Natural killer cell treated with Interleukin-12 subunit alpha and Interleukin-12 subunit beta and Interleukin-15 and Interleukin-18, amount 100 ng/mL, for 72 hours (primary cell): Measurements from ENCODE around the gene LMCD1. TPM values are rescaled to one million over a fixed set of nuclear protein-coding genes. Genes with fewer than 3 reads are reported as not detected.

Experiments
- ATAC-seq, 2 donors: fragments of 150-1000 bp; cut with Tn5 transposase in 1 of 2; sonication (Bioruptor Pico), chemical (Tn5 transposase) in 1 of 2; 2 replicates each; pipeline ENCODE4 v1.10.0; 2021
- DNase-seq: peaks from one replicate; pipeline ENCODE4 v3.0.0; 2022; ENCODE audit warnings: low spot score
- H3K27ac Mint-ChIP-seq, 2 donors: 1 replicate in 1 of 2; 2 replicates in 1 of 2; pipeline ENCODE4 v1.8.0; 2022; ENCODE audit warnings: mixed read lengths in 2 of 2, mild to moderate bottlenecking in 1 of 2, moderate library complexity in 1 of 2
- H3K27me3 Mint-ChIP-seq, 2 donors: 1 replicate in 1 of 2; 2 replicates in 1 of 2; pipeline ENCODE4 v1.8.0; 2022; ENCODE audit warnings: mixed read lengths in 2 of 2
- H3K36me3 Mint-ChIP-seq: one replicate; pipeline ENCODE4 v1.8.0; 2022; ENCODE audit warnings: mixed read lengths
- H3K4me1 Mint-ChIP-seq, 2 donors: 1 replicate in 1 of 2; 2 replicates in 1 of 2; pipeline ENCODE4 v1.8.0; 2022; ENCODE audit warnings: low read depth in 2 of 2, mixed read lengths in 2 of 2, mild to moderate bottlenecking in 1 of 2
- H3K4me3 Mint-ChIP-seq: one replicate; pipeline ENCODE4 v1.8.0; 2022; ENCODE audit warnings: mixed read lengths
- H3K9me3 Mint-ChIP-seq: 2 replicates; pipeline ENCODE4 v1.8.0; 2022; ENCODE audit warnings: mixed read lengths
- total RNA-seq, 2 donors: library from RNA; stranded (reverse); gene quantifications; one replicate each; pipeline ENCODE4 v1.2.3, GENCODE V29; 2022

Gene LMCD1
- total RNA-seq, 2 donors from 2014 or later, result 1.0 TPM; not detected in 1

DNA sequence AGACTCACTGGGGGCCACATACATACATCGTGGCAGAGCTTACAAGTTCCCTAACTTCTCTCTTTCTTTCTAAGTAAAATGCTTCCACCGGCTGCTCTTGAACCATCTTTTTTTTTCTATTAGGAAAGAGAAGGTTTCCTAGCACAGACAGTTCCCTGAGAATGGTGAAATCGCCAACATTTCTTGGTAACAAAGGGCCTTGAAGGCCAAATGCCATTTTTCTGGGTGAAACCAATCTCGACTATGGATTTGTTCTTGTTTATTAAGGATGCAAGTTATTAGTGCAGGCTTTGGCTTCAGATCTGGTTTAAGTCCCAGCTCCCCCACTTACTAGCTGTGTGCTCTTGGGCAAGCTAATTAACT is 3.0 kb downstream of the LMCD1 start:
- ATAC-seq, result no peak
- no peaks in the 10 kb centered on the region for H3K9me3 Mint-ChIP-seq
- peaks cover 0 to 8% of the 10 kb centered on the region in 2 donors for H3K4me1 Mint-ChIP-seq
- no peak overlapping the region for H3K4me3 Mint-ChIP-seq
- peaks cover 0 to 6% of the 10 kb centered on the region in 2 donors for H3K27me3 Mint-ChIP-seq
- DNase-seq, result no peak
- no peaks in the 10 kb centered on the region for H3K36me3 Mint-ChIP-seq
- H3K27ac Mint-ChIP-seq, result no peak overlapping the region

DNA sequence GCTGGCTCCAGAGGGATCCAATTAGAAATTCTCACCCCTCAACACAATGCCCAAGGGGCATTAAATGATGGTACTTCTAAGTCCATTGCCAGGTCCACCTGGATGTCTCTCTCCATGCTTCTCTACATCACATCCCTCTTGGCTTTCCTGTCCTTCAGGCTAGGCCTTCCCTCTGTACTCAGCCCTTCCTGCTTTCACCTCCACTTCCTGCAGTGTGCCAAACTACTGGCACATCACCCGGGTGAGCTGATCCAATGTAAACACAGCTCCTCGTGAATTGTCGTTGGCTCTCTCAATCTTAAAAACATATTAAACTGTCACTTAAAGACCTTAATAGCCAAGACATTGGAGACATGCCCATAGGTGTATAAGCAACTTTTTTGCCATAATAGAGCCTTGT is 4.0 kb downstream of the LMCD1 start:
- peaks cover 0 to 8% of the 10 kb centered on the region in 2 donors for H3K4me1 Mint-ChIP-seq
- no peak overlapping the region for H3K27ac Mint-ChIP-seq
- DNase-seq (no peak), ATAC-seq (no peak)
- no peak overlapping the region for H3K4me3 Mint-ChIP-seq
- no peaks in the 10 kb centered on the region for H3K36me3 Mint-ChIP-seq
- H3K27me3 Mint-ChIP-seq, result peaks cover 0 to 6% of the 10 kb centered on the region in 2 donors
- H3K9me3 Mint-ChIP-seq, result no peaks in the 10 kb centered on the region

DNA sequence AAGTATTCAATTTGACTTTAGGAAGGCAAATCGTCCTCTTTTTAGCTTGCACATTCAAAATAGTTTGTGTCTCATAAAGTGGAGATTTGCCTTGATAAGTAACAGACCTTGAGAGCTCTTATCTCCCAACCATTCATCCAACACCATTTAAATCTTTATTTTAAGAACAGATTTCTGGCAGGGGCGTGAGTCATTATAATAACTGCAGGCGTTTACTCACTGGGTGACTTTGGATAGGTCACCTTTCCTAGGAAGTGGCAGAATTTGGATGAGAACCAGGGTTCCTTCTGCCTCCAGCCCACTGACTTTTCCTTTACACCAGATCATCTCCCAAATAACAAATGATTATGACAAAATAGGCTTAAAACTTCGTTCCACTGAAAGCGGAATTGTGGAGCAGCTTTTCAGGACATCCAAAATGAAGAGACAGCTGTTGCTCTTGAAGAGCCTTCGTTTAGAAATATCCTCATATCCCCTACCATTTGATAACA is 5.0 kb downstream of the LMCD1 start:
- no peaks in the 10 kb centered on the region for H3K36me3 Mint-ChIP-seq
- no peaks in the 10 kb centered on the region for H3K9me3 Mint-ChIP-seq
- no peak for DNase-seq

DNA sequence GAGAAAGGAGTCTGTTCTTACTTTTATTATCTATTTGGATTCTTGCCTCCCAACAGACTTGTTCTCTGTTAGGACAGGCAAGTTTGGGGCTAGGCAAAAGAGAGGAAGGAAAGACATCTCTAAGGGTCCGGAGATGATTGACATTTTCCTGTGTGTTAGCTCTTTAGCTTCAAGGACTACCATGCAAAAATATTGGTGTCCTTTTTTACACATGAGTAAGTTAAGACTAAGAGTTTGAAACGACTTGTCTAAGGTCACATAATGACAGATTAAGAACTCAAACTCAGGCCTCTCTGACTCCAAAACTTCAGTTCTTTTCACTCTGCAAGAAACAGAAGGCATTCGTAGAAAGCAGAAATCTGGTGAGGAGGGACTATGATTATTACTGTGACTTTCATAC is 5.9 kb downstream of the LMCD1 start:
- ATAC-seq, result no peak
- Mint-ChIP-seq H3K9me3 (no peaks in the 10 kb centered on the region), H3K27ac (no peak overlapping the region), H3K36me3 (no peaks in the 10 kb centered on the region), H3K27me3 (peaks cover 0 to 6% of the 10 kb centered on the region in 2 donors), H3K4me3 (no peak overlapping the region), H3K4me1 (no peaks in the 10 kb centered on the region)
- DNase-seq, result no peak

More for the DNA sequence above, 5.0 kb downstream of the LMCD1 start:
- Mint-ChIP-seq H3K4me1 (peaks cover 0 to 3% of the 10 kb centered on the region in 2 donors), H3K4me3 (no peak overlapping the region), H3K27me3 (peaks cover 0 to 6% of the 10 kb centered on the region in 2 donors), H3K27ac (no peak overlapping the region)
- ATAC-seq, result no peak

DNA sequence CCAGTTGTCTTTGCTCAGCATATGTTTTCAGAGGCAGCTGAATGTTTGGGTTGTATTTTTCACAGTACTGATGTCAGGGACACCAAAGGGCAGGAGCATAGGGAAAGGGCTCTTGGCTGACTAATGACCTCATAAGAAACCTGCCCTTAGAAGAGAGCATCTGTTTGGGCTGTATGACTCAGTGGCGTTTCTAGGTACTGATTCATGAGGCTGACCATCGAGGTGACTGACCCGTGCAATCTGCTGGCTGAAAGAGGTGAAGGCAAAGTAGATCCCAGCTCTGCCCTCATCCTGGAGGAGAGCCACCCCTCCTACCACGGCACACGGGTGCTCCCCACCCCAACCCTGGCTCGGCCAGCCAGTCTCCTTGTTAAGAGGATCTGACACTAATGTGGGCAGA is 8.3 kb downstream of the LMCD1 start:
- no peaks in the 10 kb centered on the region for H3K4me1 Mint-ChIP-seq
- H3K27ac Mint-ChIP-seq, result no peak overlapping the region
- ATAC-seq (peak in 1 of 2 donors; percentile 11), DNase-seq (no peak)
- H3K27me3 Mint-ChIP-seq, result peaks cover 0 to 8% of the 10 kb centered on the region in 2 donors
- H3K4me3 Mint-ChIP-seq, result no peak overlapping the region
- no peaks in the 10 kb centered on the region for H3K9me3 Mint-ChIP-seq
- H3K36me3 Mint-ChIP-seq, result no peaks in the 10 kb centered on the region

DNA sequence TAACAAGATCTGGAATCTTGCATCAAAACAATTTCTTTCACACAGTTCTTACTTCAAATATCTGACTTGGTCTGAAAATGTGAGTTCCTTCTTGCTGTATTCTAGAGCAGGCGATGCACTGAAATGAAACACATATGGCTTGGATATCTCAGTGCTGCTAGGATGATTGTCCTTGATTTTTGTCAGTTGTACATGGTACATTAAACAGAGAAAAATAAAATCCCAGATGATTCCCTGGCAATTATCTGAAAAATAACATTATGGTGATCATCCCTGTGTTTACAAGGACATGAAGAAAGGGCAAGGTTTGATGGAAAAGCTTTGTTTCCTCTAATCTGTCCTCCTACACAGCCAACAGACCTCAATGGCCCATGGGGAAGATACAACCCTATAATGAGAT is 10.6 kb downstream of the LMCD1 start:
- Mint-ChIP-seq H3K4me1 (no peaks in the 10 kb centered on the region), H3K36me3 (no peaks in the 10 kb centered on the region), H3K27me3 (peaks cover 6 to 15% of the 10 kb centered on the region in 2 donors), H3K4me3 (no peak overlapping the region), H3K27ac (no peak overlapping the region), H3K9me3 (no peaks in the 10 kb centered on the region)
- ATAC-seq, result no peak
- no peak for DNase-seq

DNA sequence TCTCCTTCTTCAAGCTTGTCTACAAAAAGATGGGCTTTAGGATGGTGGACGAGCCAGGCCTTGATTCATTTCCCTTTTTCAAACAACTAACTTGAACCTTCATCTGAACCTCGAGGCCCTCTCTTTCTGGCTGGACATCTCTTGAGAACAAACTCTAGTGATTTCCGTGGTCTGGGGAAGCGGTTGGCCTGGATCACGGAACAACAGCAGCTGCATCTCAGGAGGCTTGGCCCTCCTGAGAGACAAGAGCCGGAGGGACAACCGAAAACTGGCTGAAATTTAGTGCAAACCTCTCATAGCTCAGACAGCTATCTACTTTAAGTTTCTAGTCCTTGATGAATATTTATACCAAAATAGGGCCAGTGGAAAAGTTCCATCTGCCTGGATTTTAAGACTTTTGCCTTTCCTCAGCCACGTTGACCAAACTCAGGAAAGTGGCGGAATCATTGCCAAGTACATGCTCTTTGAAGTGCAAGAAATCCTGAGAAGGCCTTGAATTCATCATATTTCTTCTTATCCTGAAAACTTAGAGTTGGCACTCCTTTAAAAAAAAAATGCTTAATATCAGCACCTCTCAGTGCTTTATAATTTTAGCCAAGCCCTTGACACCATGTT is 14.5 kb downstream of the LMCD1 start:
- H3K27me3 Mint-ChIP-seq, result peaks cover 14 to 17% of the 10 kb centered on the region in 2 donors

DNA sequence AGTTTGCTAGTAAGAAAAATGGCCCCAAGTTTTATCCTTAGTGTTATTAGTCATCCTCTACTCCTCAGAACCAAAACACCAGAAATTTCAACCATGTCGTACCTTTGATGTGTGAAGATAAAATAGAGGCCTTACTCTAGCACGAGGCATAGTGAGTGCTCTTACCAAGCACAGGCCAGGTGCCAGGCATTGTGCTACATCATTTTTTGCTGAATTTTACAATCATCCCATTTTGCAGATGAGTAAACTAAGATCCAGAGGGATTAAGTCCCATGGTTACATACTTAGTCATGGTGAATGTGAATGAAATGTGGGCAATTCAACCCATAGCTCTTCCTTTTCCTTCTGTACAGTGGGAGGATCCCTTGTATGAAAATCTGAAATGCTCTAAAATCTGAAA is 15.2 kb downstream of the LMCD1 start:
- H3K4me1 Mint-ChIP-seq, result no peaks in the 10 kb centered on the region
- no peaks in the 10 kb centered on the region for H3K9me3 Mint-ChIP-seq
- H3K4me3 Mint-ChIP-seq, result no peak overlapping the region
- ATAC-seq (no peak), DNase-seq (no peak)
- H3K27me3 Mint-ChIP-seq, result peaks cover 14 to 15% of the 10 kb centered on the region in 2 donors
- no peak overlapping the region for H3K27ac Mint-ChIP-seq
- no peaks in the 10 kb centered on the region for H3K36me3 Mint-ChIP-seq

More for the DNA sequence above, 14.5 kb downstream of the LMCD1 start:
- Mint-ChIP-seq H3K4me3 (no peak overlapping the region), H3K36me3 (no peaks in the 10 kb centered on the region), H3K9me3 (no peaks in the 10 kb centered on the region), H3K27ac (no peak overlapping the region), H3K4me1 (no peaks in the 10 kb centered on the region)
- ATAC-seq, result no peak
- DNase-seq, result no peak

DNA sequence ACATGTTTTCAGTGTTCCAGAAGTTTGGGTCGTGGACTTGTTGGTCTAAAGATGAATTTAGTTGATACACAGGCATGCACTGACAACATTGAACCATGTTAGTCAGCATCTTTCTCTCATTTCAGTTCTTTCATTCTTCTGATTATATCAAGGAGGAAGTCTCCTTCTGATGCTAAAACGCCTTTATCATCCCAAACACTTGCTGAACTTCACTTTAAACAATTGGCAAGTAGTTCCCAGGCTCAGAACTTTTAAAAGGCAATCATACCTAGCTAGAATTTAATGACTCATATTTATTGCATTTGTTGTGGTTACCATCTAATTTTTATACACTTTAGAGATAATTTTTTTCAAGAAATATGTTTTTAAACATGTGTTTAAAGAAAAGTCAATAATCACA is 15.9 kb downstream of the LMCD1 start:
- Mint-ChIP-seq H3K27ac (no peak overlapping the region), H3K9me3 (no peaks in the 10 kb centered on the region), H3K4me1 (no peaks in the 10 kb centered on the region), H3K36me3 (no peaks in the 10 kb centered on the region), H3K4me3 (no peak overlapping the region), H3K27me3 (peaks cover 14 to 15% of the 10 kb centered on the region in 2 donors)
- ATAC-seq (no peak), DNase-seq (no peak)

DNA sequence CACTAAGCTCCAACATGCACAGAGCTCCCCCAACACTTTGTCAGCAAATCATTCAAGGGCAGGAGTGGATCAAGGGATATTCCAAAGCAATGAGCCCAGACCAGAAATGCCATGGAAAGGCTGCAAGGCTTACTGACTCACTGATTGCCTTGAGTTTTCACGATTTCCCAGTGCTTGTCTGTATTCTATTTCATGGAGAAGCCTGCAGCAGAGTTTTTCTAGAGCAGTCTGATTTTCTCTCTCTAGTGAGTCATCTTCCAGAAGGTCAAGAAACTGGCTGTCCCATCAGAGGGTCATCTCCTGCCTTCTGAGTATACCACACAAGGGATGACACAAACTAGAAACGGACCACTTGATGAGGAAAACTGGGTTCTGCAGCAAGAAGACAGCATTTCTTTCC is 16.5 kb downstream of the LMCD1 start:
- Mint-ChIP-seq H3K4me3 (no peak overlapping the region), H3K36me3 (no peaks in the 10 kb centered on the region), H3K4me1 (no peaks in the 10 kb centered on the region), H3K9me3 (no peaks in the 10 kb centered on the region), H3K27ac (no peak overlapping the region), H3K27me3 (peaks cover 14 to 15% of the 10 kb centered on the region in 2 donors)
- ATAC-seq (no peak), DNase-seq (no peak)

DNA sequence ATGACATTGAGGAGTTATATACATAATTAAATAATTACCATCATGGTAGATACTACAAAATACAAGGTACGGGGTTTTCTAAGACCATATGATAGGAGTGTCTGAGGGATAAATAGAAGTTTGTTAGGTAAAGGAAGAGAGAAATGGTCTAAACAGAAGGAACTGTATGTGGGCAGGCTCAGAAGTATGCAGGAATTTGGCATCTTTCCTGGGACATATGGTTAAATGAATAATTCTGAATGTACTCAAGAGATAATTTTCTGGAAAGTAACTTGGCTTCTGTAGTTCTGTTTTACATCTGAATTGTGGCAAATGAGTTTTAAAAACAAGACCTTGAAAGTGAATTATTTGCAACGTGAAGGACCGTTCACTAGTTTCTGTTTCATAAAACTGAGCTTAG is 17.5 kb downstream of the LMCD1 start:
- H3K9me3 Mint-ChIP-seq, result no peaks in the 10 kb centered on the region
- no peaks in the 10 kb centered on the region for H3K36me3 Mint-ChIP-seq
- H3K27me3 Mint-ChIP-seq, result peaks cover 14 to 17% of the 10 kb centered on the region in 2 donors
- no peak overlapping the region for H3K4me3 Mint-ChIP-seq
- H3K4me1 Mint-ChIP-seq, result no peaks in the 10 kb centered on the region
- DNase-seq (no peak), ATAC-seq (no peak)
- H3K27ac Mint-ChIP-seq, result no peak overlapping the region

DNA sequence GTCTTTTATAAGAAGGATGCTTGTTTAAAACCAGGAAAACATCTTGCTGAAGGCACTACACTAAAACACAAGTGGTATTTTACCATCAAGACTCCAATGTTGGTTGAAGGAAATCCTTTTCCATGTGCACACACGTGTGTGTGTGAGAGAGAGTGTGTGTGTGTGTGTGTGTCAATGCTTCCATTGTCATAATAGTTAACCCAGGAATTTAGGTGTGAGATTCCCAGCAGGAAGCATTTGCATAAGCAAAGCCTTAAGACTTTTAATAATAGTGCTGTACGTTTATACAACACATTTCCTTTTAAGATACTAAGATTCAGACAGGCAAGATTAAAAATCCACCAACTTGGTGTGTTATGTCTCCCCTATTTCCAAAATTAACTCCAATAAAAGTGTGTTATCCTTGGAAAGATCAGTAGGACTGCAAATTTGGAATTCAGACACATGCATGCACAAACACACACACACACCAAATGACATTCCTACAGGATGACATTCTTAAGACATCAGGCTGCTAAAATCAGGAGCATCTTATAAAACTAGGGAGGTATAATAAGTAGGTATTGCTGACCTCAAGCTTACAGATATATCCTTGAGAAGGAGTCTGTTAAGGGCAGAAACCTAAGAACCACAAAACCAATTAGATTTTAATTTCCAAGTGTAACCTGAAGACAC is 18.3 kb downstream of the LMCD1 start:
- peaks cover 15 to 16% of the 10 kb centered on the region in 2 donors for H3K27me3 Mint-ChIP-seq
- no peak for DNase-seq
- ATAC-seq, result no peak
- no peak overlapping the region for H3K27ac Mint-ChIP-seq
- H3K4me3 Mint-ChIP-seq, result no peak overlapping the region
- H3K36me3 Mint-ChIP-seq, result no peaks in the 10 kb centered on the region
- H3K4me1 Mint-ChIP-seq, result peaks cover 0 to under 1% of the 10 kb centered on the region in 2 donors
- no peaks in the 10 kb centered on the region for H3K9me3 Mint-ChIP-seq

DNA sequence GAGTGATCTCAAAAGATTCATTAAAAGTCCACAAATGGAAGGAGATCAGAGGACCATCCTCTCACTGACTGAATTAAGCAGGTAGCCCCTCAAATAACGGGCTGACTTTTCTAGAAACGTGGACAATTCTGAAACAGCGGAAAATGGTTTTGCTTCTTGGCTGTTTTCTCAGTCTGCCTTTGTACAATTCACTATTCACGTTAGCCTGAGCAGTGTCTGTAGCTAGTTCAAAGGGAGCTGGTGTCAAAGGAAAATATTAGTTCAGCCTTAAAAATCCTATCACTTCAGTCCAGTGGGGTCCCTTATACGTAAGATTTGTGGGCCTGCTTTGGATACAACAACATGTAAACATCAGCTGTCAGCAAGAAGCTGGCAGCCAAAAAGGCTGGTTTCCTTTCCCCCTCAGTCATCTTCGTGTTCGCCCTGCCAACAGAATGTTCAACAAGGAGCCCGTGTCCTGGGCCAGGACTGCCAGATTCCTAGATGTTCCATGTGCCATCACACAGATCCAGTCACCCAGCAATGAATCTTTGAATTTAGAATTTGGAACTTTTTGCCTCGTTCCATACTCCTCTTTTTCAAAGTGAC is 19.3 kb downstream of the LMCD1 start:
- Mint-ChIP-seq H3K9me3 (no peaks in the 10 kb centered on the region), H3K4me3 (no peak overlapping the region), H3K27me3 (peaks cover 10 to 21% of the 10 kb centered on the region in 2 donors), H3K36me3 (no peaks in the 10 kb centered on the region), H3K4me1 (peaks cover 0 to 6% of the 10 kb centered on the region in 2 donors), H3K27ac (no peak overlapping the region)
- DNase-seq, result no peak
- no peak for ATAC-seq

DNA sequence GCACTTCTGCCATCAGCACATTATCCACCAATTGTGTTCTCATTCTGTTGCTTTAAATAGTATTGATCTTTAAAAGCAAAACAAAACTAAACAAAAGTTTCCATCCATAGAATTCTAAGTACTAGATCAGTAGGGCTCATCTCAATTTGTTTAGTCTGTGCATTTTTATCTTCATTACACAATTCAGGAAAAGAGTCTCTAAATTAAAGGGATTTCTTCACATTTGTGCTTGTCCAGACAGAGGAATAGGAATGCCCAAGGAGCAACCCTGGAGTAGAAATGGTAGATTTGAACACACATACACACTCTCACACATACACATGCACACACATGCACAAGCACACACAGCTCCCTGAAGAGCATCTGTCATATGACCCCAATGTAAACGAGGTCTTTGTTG is 21.4 kb downstream of the LMCD1 start:
- Mint-ChIP-seq H3K36me3 (no peaks in the 10 kb centered on the region), H3K4me1 (peaks cover 0 to 6% of the 10 kb centered on the region in 2 donors), H3K9me3 (no peaks in the 10 kb centered on the region), H3K27me3 (peaks cover 8 to 12% of the 10 kb centered on the region in 2 donors), H3K4me3 (no peak overlapping the region), H3K27ac (no peak overlapping the region)
- DNase-seq, result no peak
- no peak for ATAC-seq
